GM12878 (cell line): ENCODE data around the gene MRM3. TPM values are rescaled to one million over a fixed set of nuclear protein-coding genes. Genes with fewer than 3 reads are reported as not detected.

Experiments
- ATAC-seq: fragments of 200-7000 bp; cut with Tn5 transposase; 3 replicates; pipeline ENCODE4 v1.9.1; 2020; ENCODE audit warnings: mild to moderate bottlenecking, moderate library complexity
- BruUV-seq: library from RNA; stranded (reverse); fragments of 400-500 nt; replicated peaks from 2 replicates; lab custom pipeline; 2021; lab: Mats Ljungman, UMichigan
- CTCF ChIA-PET: fragments of 300-600 bp; sonication (Branson Sonifier 250); formaldehyde crosslinking; extraction: SDS; loops from one replicate; lab custom pipeline; 2021; ENCODE audit warnings: inconsistent platforms; lab: Yijun Ruan, JAX
- POLR2A ChIA-PET: fragments of 350-600 bp; formaldehyde crosslinking; extraction: SDS; loops from one replicate; lab custom pipeline; 2021; ENCODE audit warnings: inconsistent platforms; lab: Charles Lee
- RAD21 ChIA-PET: fragments of 300-600 bp; sonication (Branson Sonifier 250); formaldehyde crosslinking; loops from one replicate; lab custom pipeline; 2023; ENCODE audit warnings: antibody characterized with exemption; ENCODE audit not compliant: unreplicated experiment; lab: Charles Lee
- SMC1A ChIA-PET: fragments of 300-600 bp; sonication (Branson Sonifier 250); formaldehyde crosslinking; loops from one replicate; lab custom pipeline; 2023; ENCODE audit not compliant: unreplicated experiment, uncharacterized antibody; lab: Charles Lee
- DNase-seq: peaks from one replicate; pipeline ENCODE4 v3.0.0-alpha.2; 2011; ENCODE audit warnings: low read depth, low spot score
- FAIRE-seq: peaks from 3 replicates; lab custom pipeline; 2011; peaks lifted over from hg19 to GRCh38; lab: Jason Lieb, UNC
- H2AFZ ChIP-seq: 2 replicates; pipeline ENCODE4 v1.6.0; 2011; ENCODE audit warnings: low read depth, low read length, control low read depth; ENCODE audit not compliant: control insufficient read depth
- H3K27ac ChIP-seq: 2 replicates; pipeline ENCODE4 v1.5.1; 2011; ENCODE audit warnings: control low read depth; ENCODE audit not compliant: control insufficient read depth, insufficient read depth
- H3K27me3 ChIP-seq, 2 experiments: replicated peaks in 1 of 2; 2 replicates each; pipeline versions ENCODE4 v1.6.0 to v1.6.1; 2011; ENCODE audit warnings: low read length in 1 of 2; ENCODE audit not compliant: control insufficient read depth in 2 of 2, insufficient read depth in 2 of 2
- H3K36me3 ChIP-seq, 2 experiments: 2 replicates each; pipeline ENCODE4 v1.5.1; 2011; ENCODE audit warnings: low read length in 1 of 2; ENCODE audit not compliant: control insufficient read depth in 2 of 2, insufficient read depth in 2 of 2
- H3K4me1 ChIP-seq: 2 replicates; pipeline ENCODE4 v1.6.1; 2011; ENCODE audit warnings: mild to moderate bottlenecking, low read length, moderate library complexity, mixed read lengths; ENCODE audit not compliant: control insufficient read depth, insufficient read depth
- H3K4me2 ChIP-seq: 2 replicates; pipeline ENCODE4 v1.6.0; 2011; ENCODE audit warnings: control low read depth; ENCODE audit not compliant: control insufficient read depth, insufficient read depth
- H3K4me3 ChIP-seq: fragments of 200-600 bp; sonication (generic); 2 replicates; pipeline ENCODE4 v1.5.1; 2016
- H3K79me2 ChIP-seq: 2 replicates; pipeline ENCODE4 v1.6.0; 2011; ENCODE audit warnings: low read length; ENCODE audit not compliant: control insufficient read depth, insufficient read depth
- H3K9ac ChIP-seq: 2 replicates; pipeline ENCODE4 v1.8.0; 2011; ENCODE audit warnings: low read length, control low read depth, mixed read lengths; ENCODE audit not compliant: control insufficient read depth, insufficient read depth
- H3K9me3 ChIP-seq: replicated peaks from 3 replicates; pipeline ENCODE4 v1.5.1; 2011; ENCODE audit warnings: mild to moderate bottlenecking, low read length; ENCODE audit not compliant: control insufficient read depth, insufficient read depth
- H4K20me1 ChIP-seq: 2 replicates; pipeline ENCODE4 v1.6.0; 2011; ENCODE audit not compliant: control insufficient read depth, insufficient read depth
- NRF1 ChIP-seq: conservative IDR thresholded peaks from 2 replicates; pipeline ENCODE4 v1.6.1; 2011; ENCODE audit warnings: mild to moderate bottlenecking, low read depth, low read length, improper control_type of control experiment
- SMC3 ChIP-seq: IDR thresholded peaks from 2 replicates; pipeline ENCODE4 v1.6.1; 2011; ENCODE audit warnings: low read length, improper control_type of control experiment, borderline replicate concordance
- TAF1 ChIP-seq: IDR thresholded peaks from 2 replicates; pipeline ENCODE4 v1.6.1; 2011; ENCODE audit warnings: mild to moderate bottlenecking, low read depth, low read length, borderline replicate concordance
- TCF12 ChIP-seq: IDR thresholded peaks from 2 replicates; pipeline ENCODE4 v1.6.1; 2011; ENCODE audit warnings: low read depth, mild to moderate bottlenecking, low read length
- ZNF207 ChIP-seq: fragments of 450-650 bp; IDR thresholded peaks from 2 replicates; pipeline ENCODE4 v1.6.1; 2014; ENCODE audit warnings: antibody characterized with exemption, mild to moderate bottlenecking, borderline replicate concordance
- WGBS: methylation state at CpG from one replicate; pipeline ENCODE4 v1.1.6; 2016; ENCODE audit warnings: low lambda C conversion rate; ENCODE audit not compliant: insufficient replicate concordance, insufficient coverage; ENCODE audit errors: missing lambda C conversion rate; 5-methylcytosine and 5-hydroxymethylcytosine counted together
- in situ Hi-C: fragments of 300-500 bp; cut with MboI; formaldehyde crosslinking; loops from 9 replicates; pipeline ENCODE4 v1.14.3; 2018; ENCODE audit warnings: mixed read lengths
- intact Hi-C: fragments of 100-400 bp; cut with micrococcal nuclease; formaldehyde crosslinking; loops from one replicate; pipeline ENCODE4 v1.14.2; 2022; ENCODE audit not compliant: unreplicated experiment
- polyA plus RNA-seq, 11 experiments: library from polyadenylated mRNA; depleted of rRNA in 4 of 11; unstranded in 6 of 11; stranded (reverse) in 5 of 11; fragments of >200 nt; fragmentation: Nextera tagmentation in 4 of 11; fragmentation: Illumina TruSeq in 1 of 11; extraction: Ambion mirVana in 4 of 11; extraction: Trizol in 1 of 11; gene quantifications; 1 replicate in 1 of 11; 2 replicates in 10 of 11; pipeline versions ENCODE4 v1.2.1 to v1.2.3, GENCODE V29; 2011 to 2016; ENCODE audit warnings: inconsistent platforms in 2 of 11, missing spikeins in 2 of 11, low read depth in 1 of 11
- total RNA-seq, 4 experiments: library from RNA; depleted of rRNA in 3 of 4; stranded (reverse); fragments of >200 nt in 3 of 4; fragmentation: Illumina TruSeq in 1 of 4; extraction: Trizol in 1 of 4; gene quantifications; 2 replicates each; pipeline versions ENCODE4 v1.2.1 to v1.2.3, GENCODE V29; 2013 to 2021
- TF ChIP-seq, protein P1 (sequence below): fragments of 450-650 bp; IDR thresholded peaks from 2 replicates; pipeline ENCODE4 v1.6.1; 2017; ENCODE audit warnings: mild to moderate bottlenecking, moderate library complexity
- TF ChIP-seq, protein P2 (sequence below): IDR thresholded peaks from 2 replicates; pipeline ENCODE4 v1.6.1; 2011; ENCODE audit warnings: low read depth, low read length, improper control_type of control experiment, borderline replicate concordance
- TF ChIP-seq, protein P3 (sequence below): fragments of 450-650 bp; IDR thresholded peaks from 2 replicates; pipeline ENCODE4 v1.6.1; 2016; ENCODE audit warnings: mild to moderate bottlenecking, moderate library complexity, borderline replicate concordance
- TF ChIP-seq, protein P4 (sequence below): IDR thresholded peaks from 2 replicates; pipeline ENCODE4 v1.6.1; 2012; ENCODE audit warnings: low read depth, low read length, improper control_type of control experiment
- TF ChIP-seq, protein P5 (sequence below): fragments of 450-650 bp; IDR thresholded peaks from 2 replicates; pipeline ENCODE4 v1.6.1; 2017; ENCODE audit warnings: antibody characterized with exemption, mild to moderate bottlenecking, moderate library complexity

MRM3 gene
- total and polyA plus RNA-seq, 10 of the 15 experiments (the other 5 are each of a cell fraction or from before 2014, with no cell fraction given): 2.3 to 48.9 (median 26.6) TPM

DNA sequence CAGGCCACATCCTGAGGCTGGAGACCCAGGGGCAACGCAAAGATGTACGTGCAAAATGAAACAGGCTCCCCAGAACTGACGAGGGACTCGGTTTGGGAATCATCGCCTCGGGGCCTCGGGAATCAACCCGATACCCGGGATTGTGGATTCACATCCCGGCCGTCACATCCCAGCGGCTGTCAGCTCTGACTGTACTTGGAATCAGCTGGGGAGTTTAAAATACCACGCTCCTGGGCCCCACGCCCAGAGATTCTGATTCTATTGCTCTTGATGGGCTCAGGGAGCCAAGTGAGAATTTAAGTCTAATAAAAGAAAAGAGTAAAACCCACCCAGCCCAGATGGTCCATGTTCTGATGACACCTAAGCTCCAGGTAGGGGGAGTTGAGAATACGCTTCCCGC is 42.2 kb downstream of the MRM3 start:
- intact Hi-C loops (no loop called here), in situ Hi-C loops (no loop called here)
- no peak for ATAC-seq
- FAIRE-seq: no peak
- TF ChIP-seq TAF1: no peak
- TF ChIP-seq TCF12: no peak
- TF ChIP-seq ZNF207: no peak
- TF ChIP-seq, protein P1, sequence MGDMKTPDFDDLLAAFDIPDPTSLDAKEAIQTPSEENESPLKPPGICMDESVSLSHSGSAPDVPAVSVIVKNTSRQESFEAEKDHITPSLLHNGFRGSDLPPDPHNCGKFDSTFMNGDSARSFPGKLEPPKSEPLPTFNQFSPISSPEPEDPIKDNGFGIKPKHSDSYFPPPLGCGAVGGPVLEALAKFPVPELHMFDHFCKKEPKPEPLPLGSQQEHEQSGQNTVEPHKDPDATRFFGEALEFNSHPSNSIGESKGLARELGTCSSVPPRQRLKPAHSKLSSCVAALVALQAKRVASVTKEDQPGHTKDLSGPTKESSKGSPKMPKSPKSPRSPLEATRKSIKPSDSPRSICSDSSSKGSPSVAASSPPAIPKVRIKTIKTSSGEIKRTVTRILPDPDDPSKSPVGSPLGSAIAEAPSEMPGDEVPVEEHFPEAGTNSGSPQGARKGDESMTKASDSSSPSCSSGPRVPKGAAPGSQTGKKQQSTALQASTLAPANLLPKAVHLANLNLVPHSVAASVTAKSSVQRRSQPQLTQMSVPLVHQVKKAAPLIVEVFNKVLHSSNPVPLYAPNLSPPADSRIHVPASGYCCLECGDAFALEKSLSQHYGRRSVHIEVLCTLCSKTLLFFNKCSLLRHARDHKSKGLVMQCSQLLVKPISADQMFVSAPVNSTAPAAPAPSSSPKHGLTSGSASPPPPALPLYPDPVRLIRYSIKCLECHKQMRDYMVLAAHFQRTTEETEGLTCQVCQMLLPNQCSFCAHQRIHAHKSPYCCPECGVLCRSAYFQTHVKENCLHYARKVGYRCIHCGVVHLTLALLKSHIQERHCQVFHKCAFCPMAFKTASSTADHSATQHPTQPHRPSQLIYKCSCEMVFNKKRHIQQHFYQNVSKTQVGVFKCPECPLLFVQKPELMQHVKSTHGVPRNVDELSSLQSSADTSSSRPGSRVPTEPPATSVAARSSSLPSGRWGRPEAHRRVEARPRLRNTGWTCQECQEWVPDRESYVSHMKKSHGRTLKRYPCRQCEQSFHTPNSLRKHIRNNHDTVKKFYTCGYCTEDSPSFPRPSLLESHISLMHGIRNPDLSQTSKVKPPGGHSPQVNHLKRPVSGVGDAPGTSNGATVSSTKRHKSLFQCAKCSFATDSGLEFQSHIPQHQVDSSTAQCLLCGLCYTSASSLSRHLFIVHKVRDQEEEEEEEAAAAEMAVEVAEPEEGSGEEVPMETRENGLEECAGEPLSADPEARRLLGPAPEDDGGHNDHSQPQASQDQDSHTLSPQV: no peak
- TF ChIP-seq, protein P2, sequence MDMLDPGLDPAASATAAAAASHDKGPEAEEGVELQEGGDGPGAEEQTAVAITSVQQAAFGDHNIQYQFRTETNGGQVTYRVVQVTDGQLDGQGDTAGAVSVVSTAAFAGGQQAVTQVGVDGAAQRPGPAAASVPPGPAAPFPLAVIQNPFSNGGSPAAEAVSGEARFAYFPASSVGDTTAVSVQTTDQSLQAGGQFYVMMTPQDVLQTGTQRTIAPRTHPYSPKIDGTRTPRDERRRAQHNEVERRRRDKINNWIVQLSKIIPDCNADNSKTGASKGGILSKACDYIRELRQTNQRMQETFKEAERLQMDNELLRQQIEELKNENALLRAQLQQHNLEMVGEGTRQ: no peak
- TF ChIP-seq, protein P3, sequence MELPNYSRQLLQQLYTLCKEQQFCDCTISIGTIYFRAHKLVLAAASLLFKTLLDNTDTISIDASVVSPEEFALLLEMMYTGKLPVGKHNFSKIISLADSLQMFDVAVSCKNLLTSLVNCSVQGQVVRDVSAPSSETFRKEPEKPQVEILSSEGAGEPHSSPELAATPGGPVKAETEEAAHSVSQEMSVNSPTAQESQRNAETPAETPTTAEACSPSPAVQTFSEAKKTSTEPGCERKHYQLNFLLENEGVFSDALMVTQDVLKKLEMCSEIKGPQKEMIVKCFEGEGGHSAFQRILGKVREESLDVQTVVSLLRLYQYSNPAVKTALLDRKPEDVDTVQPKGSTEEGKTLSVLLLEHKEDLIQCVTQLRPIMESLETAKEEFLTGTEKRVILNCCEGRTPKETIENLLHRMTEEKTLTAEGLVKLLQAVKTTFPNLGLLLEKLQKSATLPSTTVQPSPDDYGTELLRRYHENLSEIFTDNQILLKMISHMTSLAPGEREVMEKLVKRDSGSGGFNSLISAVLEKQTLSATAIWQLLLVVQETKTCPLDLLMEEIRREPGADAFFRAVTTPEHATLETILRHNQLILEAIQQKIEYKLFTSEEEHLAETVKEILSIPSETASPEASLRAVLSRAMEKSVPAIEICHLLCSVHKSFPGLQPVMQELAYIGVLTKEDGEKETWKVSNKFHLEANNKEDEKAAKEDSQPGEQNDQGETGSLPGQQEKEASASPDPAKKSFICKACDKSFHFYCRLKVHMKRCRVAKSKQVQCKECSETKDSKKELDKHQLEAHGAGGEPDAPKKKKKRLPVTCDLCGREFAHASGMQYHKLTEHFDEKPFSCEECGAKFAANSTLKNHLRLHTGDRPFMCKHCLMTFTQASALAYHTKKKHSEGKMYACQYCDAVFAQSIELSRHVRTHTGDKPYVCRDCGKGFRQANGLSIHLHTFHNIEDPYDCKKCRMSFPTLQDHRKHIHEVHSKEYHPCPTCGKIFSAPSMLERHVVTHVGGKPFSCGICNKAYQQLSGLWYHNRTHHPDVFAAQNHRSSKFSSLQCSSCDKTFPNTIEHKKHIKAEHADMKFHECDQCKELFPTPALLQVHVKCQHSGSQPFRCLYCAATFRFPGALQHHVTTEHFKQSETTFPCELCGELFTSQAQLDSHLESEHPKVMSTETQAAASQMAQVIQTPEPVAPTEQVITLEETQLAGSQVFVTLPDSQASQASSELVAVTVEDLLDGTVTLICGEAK: no peak
- no peak for TF ChIP-seq SMC3
- TF ChIP-seq, protein P4, sequence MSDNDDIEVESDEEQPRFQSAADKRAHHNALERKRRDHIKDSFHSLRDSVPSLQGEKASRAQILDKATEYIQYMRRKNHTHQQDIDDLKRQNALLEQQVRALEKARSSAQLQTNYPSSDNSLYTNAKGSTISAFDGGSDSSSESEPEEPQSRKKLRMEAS: no peak
- no peak for TF ChIP-seq NRF1
- TF ChIP-seq, protein P5, sequence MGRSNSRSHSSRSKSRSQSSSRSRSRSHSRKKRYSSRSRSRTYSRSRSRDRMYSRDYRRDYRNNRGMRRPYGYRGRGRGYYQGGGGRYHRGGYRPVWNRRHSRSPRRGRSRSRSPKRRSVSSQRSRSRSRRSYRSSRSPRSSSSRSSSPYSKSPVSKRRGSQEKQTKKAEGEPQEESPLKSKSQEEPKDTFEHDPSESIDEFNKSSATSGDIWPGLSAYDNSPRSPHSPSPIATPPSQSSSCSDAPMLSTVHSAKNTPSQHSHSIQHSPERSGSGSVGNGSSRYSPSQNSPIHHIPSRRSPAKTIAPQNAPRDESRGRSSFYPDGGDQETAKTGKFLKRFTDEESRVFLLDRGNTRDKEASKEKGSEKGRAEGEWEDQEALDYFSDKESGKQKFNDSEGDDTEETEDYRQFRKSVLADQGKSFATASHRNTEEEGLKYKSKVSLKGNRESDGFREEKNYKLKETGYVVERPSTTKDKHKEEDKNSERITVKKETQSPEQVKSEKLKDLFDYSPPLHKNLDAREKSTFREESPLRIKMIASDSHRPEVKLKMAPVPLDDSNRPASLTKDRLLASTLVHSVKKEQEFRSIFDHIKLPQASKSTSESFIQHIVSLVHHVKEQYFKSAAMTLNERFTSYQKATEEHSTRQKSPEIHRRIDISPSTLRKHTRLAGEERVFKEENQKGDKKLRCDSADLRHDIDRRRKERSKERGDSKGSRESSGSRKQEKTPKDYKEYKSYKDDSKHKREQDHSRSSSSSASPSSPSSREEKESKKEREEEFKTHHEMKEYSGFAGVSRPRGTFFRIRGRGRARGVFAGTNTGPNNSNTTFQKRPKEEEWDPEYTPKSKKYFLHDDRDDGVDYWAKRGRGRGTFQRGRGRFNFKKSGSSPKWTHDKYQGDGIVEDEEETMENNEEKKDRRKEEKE: no peak
- H3K9me3 ChIP-seq: no peaks in the 10 kb centered on the region; the same call in 2 of the 3 replicates
- no peak for DNase-seq
- no peak overlapping the region for H3K4me3 ChIP-seq
- ChIA-PET RAD21 (interaction anchor here (0.7 kb wide), 1 partner anchor 733 kb away, joined by 4 read pairs; no protein-coding TSS in a partner anchor), SMC1A (no interaction called here), CTCF (no interaction called here), POLR2A (interaction anchor here (0.7 kb wide), 1 partner anchor 24 kb away, joined by 4 read pairs; no protein-coding TSS in a partner anchor)
- no peaks in the 10 kb centered on the region for H4K20me1 ChIP-seq
- WGBS: 50% methylated on average over 10 of the region's 16 CpGs
- H3K4me2 ChIP-seq: no peak overlapping the region
- H3K27ac ChIP-seq: no peak overlapping the region
- no TSS peak for BruUV-seq
- H3K36me3 ChIP-seq: no peaks in the 10 kb centered on the region
- no peaks in the 10 kb centered on the region for H3K27me3 ChIP-seq
- no peak overlapping the region for H2AFZ ChIP-seq
- no peaks in the 10 kb centered on the region for H3K79me2 ChIP-seq
- H3K4me1 ChIP-seq: no peaks in the 10 kb centered on the region; the same call in 1 of the 2 replicates
- H3K9ac ChIP-seq: no peak overlapping the region
